K562 (cell line): ENCODE measurements around the gene PLEKHO1. TPM values are rescaled to one million over a fixed set of nuclear protein-coding genes. Genes with fewer than 3 reads are reported as not detected.
"Not testable (repeated sequence)": the region's sequence is repeated elsewhere in the genome, so short reads cannot be mapped to it uniquely, and the experiment has no call there.

Experiments
- ATF3 ChIP-seq, 2 experiments: fragments of 450-650 bp in 1 of 2; sonication (generic) in 1 of 2; formaldehyde crosslinking in 1 of 2; IDR thresholded peaks in 1 of 2; conservative IDR thresholded peaks in 1 of 2; 2 replicates each; pipeline versions ENCODE4 v1.6.1 to v1.8.1; 2016 to 2023; ENCODE audit warnings: mild to moderate bottlenecking in 2 of 2, moderate library complexity in 2 of 2, inconsistent platforms in 1 of 2, missing genetic modification reagents in 1 of 2
- BHLHE40 ChIP-seq: IDR thresholded peaks from 2 replicates; pipeline ENCODE4 v1.6.1; 2011; ENCODE audit warnings: low read length, improper control_type of control experiment
- CBFA2T3 ChIP-seq: fragments of 450-650 bp; IDR thresholded peaks from 2 replicates; pipeline ENCODE4 v1.6.1; 2017
- FOXM1 ChIP-seq, 2 experiments: fragments of 450-650 bp in 1 of 2; sonication (generic) in 1 of 2; formaldehyde crosslinking in 1 of 2; IDR thresholded peaks; 2 replicates each; pipeline versions ENCODE4 v1.6.1 to v1.9.0; 2017 to 2022; ENCODE audit warnings: low read depth in 2 of 2, mild to moderate bottlenecking in 2 of 2, missing genetic modification reagents in 1 of 2, moderate library complexity in 1 of 2
- HDAC1 ChIP-seq, 2 experiments: fragments of 450-650 bp; IDR thresholded peaks; 2 replicates each; pipeline ENCODE4 v1.6.1; 2016 to 2017; ENCODE audit warnings: inconsistent platforms in 1 of 2, mild to moderate bottlenecking in 1 of 2, moderate library complexity in 1 of 2
- JUND ChIP-seq, 2 experiments: IDR thresholded peaks; 2 replicates in 1 of 2; 3 replicates in 1 of 2; pipeline ENCODE4 v1.6.1; 2011; ENCODE audit warnings: borderline replicate concordance in 2 of 2, low read depth in 2 of 2, low read length in 2 of 2, improper control_type of control experiment in 1 of 2, missing biosample characterization in 1 of 2, missing genetic modification characterization in 1 of 2, missing genetic modification reagents in 1 of 2
- PBX2 ChIP-seq, 2 experiments: IDR thresholded peaks in 1 of 2; conservative IDR thresholded peaks in 1 of 2; 2 replicates each; pipeline ENCODE4 v1.6.1; 2016; ENCODE audit warnings: low read depth in 2 of 2, mild to moderate bottlenecking in 1 of 2, missing compliant biosample characterization in 1 of 2, missing genetic modification characterization in 1 of 2, moderate library complexity in 1 of 2
- PKNOX1 ChIP-seq: fragments of 450-650 bp; IDR thresholded peaks from 2 replicates; pipeline ENCODE4 v1.6.1; 2016
- TOE1 ChIP-seq, 2 experiments: fragments of 450-650 bp in 1 of 2; sonication (generic) in 1 of 2; formaldehyde crosslinking in 1 of 2; IDR thresholded peaks; 2 replicates each; pipeline versions ENCODE4 v1.7.1 to v1.8.0; 2016 to 2022; ENCODE audit warnings: borderline replicate concordance in 2 of 2, mild to moderate bottlenecking in 2 of 2, antibody characterized with exemption in 1 of 2, inconsistent platforms in 1 of 2, low read depth in 1 of 2, missing genetic modification reagents in 1 of 2, moderate library complexity in 1 of 2
- USF1 ChIP-seq: sonication (generic); formaldehyde crosslinking; IDR thresholded peaks from 2 replicates; pipeline ENCODE4 v1.9.0; 2022; ENCODE audit warnings: mild to moderate bottlenecking, missing genetic modification reagents
- polyA plus RNA-seq, 8 experiments: library from polyadenylated mRNA; depleted of rRNA in 4 of 8; stranded (reverse) in 5 of 8; unstranded in 3 of 8; fragments of >200 nt; fragmentation: Nextera tagmentation in 2 of 8; fragmentation: Illumina TruSeq in 1 of 8; extraction: Ambion mirVana in 2 of 8; extraction: Trizol in 1 of 8; gene quantifications; 2 replicates each; pipeline versions ENCODE4 v1.2.1 to v1.2.3, GENCODE V29; 2011 to 2014; ENCODE audit warnings: inconsistent platforms in 1 of 8, missing spikeins in 1 of 8
- total RNA-seq, 7 experiments: library from RNA; depleted of rRNA in 6 of 7; stranded (reverse); fragments of >200 nt in 6 of 7; fragmentation: Illumina TruSeq in 2 of 7; extraction: Trizol in 2 of 7; gene quantifications; 2 replicates each; pipeline versions ENCODE4 v1.2.1 to v1.2.3, GENCODE V29; 2011 to 2021; ENCODE audit warnings: low replicate concordance in 1 of 7

The PLEKHO1 gene
- total and polyA plus RNA-seq, 9 of the 15 experiments (the other 6 are each of a cell fraction or from before 2014, with no cell fraction given): 0.39 to 16.2 (median 9.6) TPM

- peak; percentile 66 for TF ChIP-seq ATF3 (IDR thresholded peaks at IDR 0.05)
- not testable (repeated sequence) for TF ChIP-seq ATF3 (CRISPR knock-in tag; conservative IDR thresholded peaks at IDR 0.05); TOE1 (CRISPR knock-in tag; IDR thresholded peaks at IDR 0.05; ENCODE audit: borderline replicate concordance, low read depth); PBX2 (CRISPR knock-in tag; IDR thresholded peaks at IDR 0.05; ENCODE audit: low read depth); FOXM1 (CRISPR knock-in tag; IDR thresholded peaks at IDR 0.05; ENCODE audit: low read depth)
- peak; percentile 60; the same call in 1 of the 2 replicates for TF ChIP-seq TOE1 (IDR thresholded peaks at IDR 0.05; ENCODE audit: borderline replicate concordance)
- TF ChIP-seq PBX2 (tag; conservative IDR thresholded peaks at IDR 0.05; ENCODE audit: low read depth): 0 out of 2 replicates have a peak, but pooled peaks have one; percentile 12
- peak; percentile 87 for TF ChIP-seq BHLHE40
- peak; percentile 79 for TF ChIP-seq FOXM1 (IDR thresholded peaks at IDR 0.05; ENCODE audit: low read depth)
- TF ChIP-seq USF1 (CRISPR knock-in tag): peak; percentile 74
- peak; percentile 66 for TF ChIP-seq JUND (IDR thresholded peaks at IDR 0.05; ENCODE audit: borderline replicate concordance, low read depth, low read length)
- peak; percentile 55; the same call in 1 of the 3 replicates for TF ChIP-seq JUND (tag; IDR thresholded peaks at IDR 0.05; ENCODE audit: borderline replicate concordance, low read depth, low read length)
- 0 out of 4 replicates have a peak, but pooled peaks of 1 of the 2 experiments have one; percentile 13 for TF ChIP-seq HDAC1 (IDR thresholded peaks at IDR 0.05)
- peak; percentile 31; the same call in 1 of the 2 replicates for TF ChIP-seq CBFA2T3
- TF ChIP-seq PKNOX1: peak; percentile 48; the same call in 1 of the 2 replicates
Observed at GRCh38 chr1:150135400-150135799, 14.3 kb upstream of the PLEKHO1 start (continued).
